Duodenal mucosa (tissue), 2 donors: ENCODE results near the gene GNAT1.

ENCODE experiments used
- H3K27ac ChIP-seq: one replicate; pipeline ENCODE4 v1.7.0; 2013; ENCODE audit warnings: low read depth, low read length
- H3K27me3 ChIP-seq, 2 donors: one replicate each; pipeline ENCODE4 v1.7.0; 2013; ENCODE audit warnings: low read length in 2 of 2, control low read depth in 1 of 2; ENCODE audit not compliant: insufficient read depth in 2 of 2, control insufficient read depth in 1 of 2
- H3K36me3 ChIP-seq, 2 donors: one replicate each; pipeline ENCODE4 v1.7.0; 2013; ENCODE audit warnings: low read length in 2 of 2, control low read depth in 1 of 2; ENCODE audit not compliant: insufficient read depth in 2 of 2, control insufficient read depth in 1 of 2
- H3K4me1 ChIP-seq, 2 donors: one replicate each; pipeline ENCODE4 v1.7.0; 2013; ENCODE audit warnings: low read length in 2 of 2, control low read depth in 1 of 2; ENCODE audit not compliant: insufficient read depth in 2 of 2, control insufficient read depth in 1 of 2
- H3K4me3 ChIP-seq, 2 donors: one replicate each; pipeline ENCODE4 v1.7.0; 2013; ENCODE audit warnings: low read length in 2 of 2, low read depth in 1 of 2
- H3K9ac ChIP-seq, 2 donors: one replicate each; pipeline ENCODE4 v1.7.0; 2013; ENCODE audit warnings: low read length in 2 of 2, low read depth in 1 of 2
- H3K9me3 ChIP-seq, 2 donors: one replicate each; pipeline ENCODE4 v1.7.0; 2013; ENCODE audit warnings: low read length in 2 of 2, control low read depth in 1 of 2; ENCODE audit not compliant: control insufficient read depth in 1 of 2

Gene GNAT1

DNA sequence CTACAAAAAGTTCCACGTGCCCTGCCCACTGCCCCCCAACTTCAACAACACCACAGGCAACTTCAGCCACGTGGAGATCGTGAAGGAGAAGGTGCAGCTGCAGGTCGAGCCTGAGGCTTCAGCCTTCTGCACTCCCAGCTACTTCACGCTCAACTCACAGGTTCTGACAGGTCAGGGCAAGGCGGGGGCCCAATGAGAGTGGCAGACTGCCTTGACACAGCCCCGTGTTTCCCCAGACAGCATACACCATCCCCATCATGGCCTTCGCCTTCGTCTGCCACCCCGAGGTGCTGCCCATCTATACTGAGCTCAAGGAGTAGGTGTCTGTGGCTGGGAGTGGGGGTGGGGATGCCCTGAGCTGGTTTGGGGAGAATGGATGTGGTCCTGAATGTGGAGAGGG is 26.3 kb downstream of the GNAT1 start:
- no peaks in the 10 kb centered on the region for H3K36me3 ChIP-seq
- no peak overlapping the region for H3K9ac ChIP-seq
- H3K4me3 ChIP-seq: no peak overlapping the region
- no peaks in the 10 kb centered on the region for H3K9me3 ChIP-seq
- no peaks in the 10 kb centered on the region for H3K4me1 ChIP-seq
- no peaks in the 10 kb centered on the region for H3K27me3 ChIP-seq
- no peak overlapping the region for H3K27ac ChIP-seq

DNA sequence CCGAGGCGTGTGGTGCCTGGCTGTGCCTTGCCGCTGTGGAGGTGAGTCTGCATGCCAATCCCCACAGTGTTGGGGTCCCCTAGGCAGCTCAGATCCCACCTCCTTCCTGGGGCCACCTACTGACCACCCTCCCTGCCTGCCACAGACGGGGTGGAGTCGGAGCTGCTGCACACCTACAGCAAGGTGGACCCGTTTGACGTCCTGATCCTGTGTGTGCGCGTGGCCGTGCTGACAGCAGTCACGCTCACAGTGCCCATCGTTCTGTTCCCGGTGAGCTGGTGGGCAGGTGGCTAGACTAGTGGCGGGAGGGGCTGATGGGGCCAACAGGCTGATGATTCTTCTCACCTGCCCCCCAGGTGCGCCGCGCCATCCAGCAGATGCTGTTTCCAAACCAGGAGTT is 27.0 kb downstream of the GNAT1 start:
- Histone ChIP-seq H3K4me1 (no peaks in the 10 kb centered on the region), H3K4me3 (no peak overlapping the region), H3K36me3 (no peaks in the 10 kb centered on the region), H3K27me3 (no peaks in the 10 kb centered on the region), H3K9ac (no peak overlapping the region), H3K9me3 (no peaks in the 10 kb centered on the region), H3K27ac (no peak overlapping the region)

GRCh38 chr3:50219285-50219684 is 27.9 kb downstream of the GNAT1 start:
- no peak overlapping the region for H3K9ac ChIP-seq
- no peak overlapping the region for H3K27ac ChIP-seq
- H3K9me3 ChIP-seq: no peaks in the 10 kb centered on the region
- H3K27me3 ChIP-seq: no peaks in the 10 kb centered on the region
- no peak overlapping the region for H3K4me3 ChIP-seq
- H3K36me3 ChIP-seq: no peaks in the 10 kb centered on the region
- H3K4me1 ChIP-seq: no peaks in the 10 kb centered on the region

DNA sequence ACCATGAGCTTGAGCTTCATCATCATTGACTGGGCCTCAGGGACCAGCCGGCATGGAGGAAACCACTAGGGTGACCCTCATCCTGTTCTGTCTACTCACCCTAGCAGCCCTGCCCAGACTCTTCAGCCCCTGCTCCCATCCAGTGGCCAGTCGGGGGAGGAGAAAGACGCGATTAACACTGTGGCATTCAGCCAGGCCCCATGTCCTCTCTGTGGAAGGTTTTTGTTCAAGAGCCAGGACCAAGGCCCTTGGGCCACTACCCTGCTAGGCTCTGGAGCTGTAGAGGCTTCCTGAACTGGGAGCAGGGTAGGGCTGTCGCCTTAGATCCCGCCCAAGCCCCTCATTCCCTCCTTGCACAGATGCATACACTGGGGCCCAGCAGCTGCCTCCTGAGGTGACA is 28.7 kb downstream of the GNAT1 start:
- H3K9me3 ChIP-seq: no peaks in the 10 kb centered on the region
- H3K27ac ChIP-seq: no peak overlapping the region
- no peak overlapping the region for H3K9ac ChIP-seq
- no peaks in the 10 kb centered on the region for H3K36me3 ChIP-seq
- no peaks in the 10 kb centered on the region for H3K4me1 ChIP-seq
- no peak overlapping the region for H3K4me3 ChIP-seq
- no peaks in the 10 kb centered on the region for H3K27me3 ChIP-seq

GRCh38 chr3:50221051-50221410 is 29.6 kb downstream of the GNAT1 start:
- no peaks in the 10 kb centered on the region for H3K9me3 ChIP-seq

GRCh38 chr3:50221411-50222168 is 30.2 kb downstream of the GNAT1 start:
- Histone ChIP-seq H3K36me3 (no peaks in the 10 kb centered on the region), H3K27ac (no peak overlapping the region), H3K27me3 (no peaks in the 10 kb centered on the region), H3K4me3 (no peak overlapping the region), H3K9ac (no peak overlapping the region), H3K9me3 (no peaks in the 10 kb centered on the region), H3K4me1 (peaks cover 0 to 8% of the 10 kb centered on the region in 2 donors)

More at GRCh38 chr3:50221051-50221410, 29.6 kb downstream of the GNAT1 start:
- Histone ChIP-seq H3K27me3 (no peaks in the 10 kb centered on the region), H3K9ac (no peak overlapping the region), H3K4me1 (peaks cover 0 to 3% of the 10 kb centered on the region in 2 donors), H3K4me3 (no peak overlapping the region), H3K36me3 (no peaks in the 10 kb centered on the region), H3K27ac (no peak overlapping the region)

GRCh38 chr3:50222169-50222528 is 30.7 kb downstream of the GNAT1 start:
- peaks cover 5 to 13% of the 10 kb centered on the region in 2 donors for H3K4me1 ChIP-seq
- no peaks in the 10 kb centered on the region for H3K27me3 ChIP-seq
- no peaks in the 10 kb centered on the region for H3K9me3 ChIP-seq
- H3K36me3 ChIP-seq: no peaks in the 10 kb centered on the region
- H3K27ac ChIP-seq: no peak overlapping the region
- no peak overlapping the region for H3K9ac ChIP-seq
- no peak overlapping the region for H3K4me3 ChIP-seq

- H3K4me1 ChIP-seq: peaks cover 5 to 25% of the 10 kb centered on the region in 2 donors
- H3K9ac ChIP-seq: no peak overlapping the region
Observed at GRCh38 chr3:50224639-50225038, 33.2 kb downstream of the GNAT1 start.

DNA sequence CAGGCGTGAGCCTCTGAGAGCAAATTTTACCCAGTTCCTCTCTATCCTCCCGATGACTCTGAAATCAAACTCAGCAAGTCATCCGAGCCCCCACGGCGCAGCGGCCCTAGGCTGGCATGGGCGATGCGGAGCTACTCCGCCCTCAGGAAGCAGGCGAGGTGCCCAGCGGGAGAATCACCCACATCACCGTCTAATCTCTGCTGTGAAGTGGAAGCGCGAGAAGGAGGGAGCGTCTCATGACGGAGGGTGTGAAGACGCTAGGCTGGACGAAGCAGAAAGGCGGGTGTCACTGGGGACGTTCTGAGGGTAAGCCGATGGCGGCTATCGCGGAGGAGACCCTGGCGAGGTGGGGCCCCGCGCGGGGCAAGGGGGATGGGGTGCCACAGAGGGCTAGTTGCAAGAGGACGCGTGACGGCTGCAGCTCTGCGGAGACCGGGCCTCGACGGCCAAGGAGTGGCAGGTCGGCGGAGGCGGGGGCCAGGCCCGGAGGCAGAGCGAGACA is 35.5 kb downstream of the GNAT1 start:
- H3K9me3 ChIP-seq: no peaks in the 10 kb centered on the region
- no peak overlapping the region for H3K27ac ChIP-seq
- peaks cover 16 to 25% of the 10 kb centered on the region in 2 donors for H3K4me1 ChIP-seq
- H3K27me3 ChIP-seq: no peaks in the 10 kb centered on the region
- no peaks in the 10 kb centered on the region for H3K36me3 ChIP-seq
- H3K9ac ChIP-seq: peak overlapping the region; percentile 33 to 49
- H3K4me3 ChIP-seq: peak overlapping the region; percentile 71 to 96

More at GRCh38 chr3:50224639-50225038, 33.2 kb downstream of the GNAT1 start:
- Histone ChIP-seq H3K27ac (no peak overlapping the region), H3K36me3 (no peaks in the 10 kb centered on the region), H3K4me3 (no peak overlapping the region), H3K27me3 (no peaks in the 10 kb centered on the region), H3K9me3 (no peaks in the 10 kb centered on the region)

DNA sequence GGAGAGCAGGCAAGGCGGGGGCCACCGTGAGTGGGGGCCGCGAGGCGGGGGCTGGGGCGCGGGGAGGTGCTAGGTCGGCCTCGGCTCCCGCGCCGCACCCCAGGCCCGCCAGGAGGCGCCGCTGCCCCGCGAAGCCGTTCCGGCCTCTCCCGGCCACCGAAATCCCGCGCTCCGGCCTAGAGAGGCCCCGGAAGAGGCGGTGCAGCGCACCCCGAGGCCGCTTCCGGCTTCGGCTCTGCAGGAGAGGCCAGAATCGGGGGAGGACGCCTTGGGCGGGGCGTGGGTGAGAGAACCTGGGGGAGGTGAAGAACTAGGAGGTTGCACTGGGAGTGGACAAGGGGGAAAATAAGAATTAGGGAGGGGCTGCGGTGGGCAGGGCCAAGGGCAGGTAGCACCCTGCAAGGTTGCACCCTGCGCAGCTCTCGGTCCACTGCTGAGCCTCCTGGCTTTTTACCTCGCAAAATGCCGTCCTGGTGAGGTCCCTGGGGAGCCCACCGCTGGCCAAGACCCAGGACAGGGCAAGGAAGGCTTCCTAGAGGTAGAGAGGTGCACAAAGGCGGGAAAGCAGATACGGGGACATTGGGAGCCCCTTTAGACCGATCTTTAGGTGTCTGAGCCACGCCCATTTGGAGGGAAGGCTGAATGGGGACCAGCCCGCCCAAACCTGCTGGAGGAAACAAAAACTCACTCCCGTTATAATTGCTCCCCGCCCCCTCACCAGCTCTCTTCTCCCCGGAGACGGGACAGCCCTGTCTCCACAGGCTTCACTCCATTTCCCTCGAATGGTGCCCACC is 36.2 kb downstream of the GNAT1 start:
- Histone ChIP-seq H3K27ac (peak overlapping the region; percentile 51), H3K4me3 (peak overlapping the region; percentile 94 to 96), H3K27me3 (no peaks in the 10 kb centered on the region), H3K4me1 (peaks cover 16 to 25% of the 10 kb centered on the region in 2 donors), H3K36me3 (no peaks in the 10 kb centered on the region), H3K9me3 (no peaks in the 10 kb centered on the region), H3K9ac (peak overlapping the region; percentile 85 to 90)
